Gastroesophageal sphincter (tissue), 3 donors: ENCODE data around the gene AK5.

Experiments used
- CTCF ChIP-seq, 4 experiments: fragments of 200-600 bp in 2 of 4; fragments of 450-650 bp in 2 of 4; sonication (generic) in 1 of 4; IDR thresholded peaks; one replicate each; pipeline ENCODE4 v1.5.1; 2017 to 2019; ENCODE audit warnings: antibody characterized with exemption in 4 of 4, mild to moderate bottlenecking in 2 of 4, moderate library complexity in 2 of 4
- EP300 ChIP-seq: sonication (generic); formaldehyde crosslinking; IDR thresholded peaks from one replicate; pipeline ENCODE4 v1.6.1; 2017; ENCODE audit warnings: antibody characterized with exemption, mild to moderate bottlenecking

DNA sequence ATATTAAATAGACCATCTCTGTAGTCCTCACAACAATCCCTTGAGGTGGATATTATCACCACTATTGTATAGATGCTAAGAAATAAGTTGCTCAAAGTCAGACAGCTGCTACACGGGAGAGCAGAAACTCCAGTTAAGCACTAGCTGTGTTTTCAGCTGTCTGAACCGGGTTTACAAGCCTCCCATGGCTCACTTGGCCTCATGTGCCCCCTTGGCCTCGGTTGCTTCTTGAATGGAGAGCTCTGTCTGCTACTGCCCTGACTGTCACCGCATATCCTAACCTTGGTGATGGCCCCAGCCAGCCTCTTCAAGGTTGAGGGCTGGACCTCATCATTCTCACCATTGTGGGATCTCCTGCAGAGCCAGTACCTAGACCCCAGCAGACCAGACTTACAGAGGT is 123.4 kb downstream of the AK5 start:
- TF ChIP-seq CTCF (IDR thresholded peaks at IDR 0.05) (no peak), EP300 (no peak)
